ENCODE results near the gene OVOL2. TPM values are rescaled to one million over a fixed set of nuclear protein-coding genes. Genes with fewer than 3 reads are reported as not detected.

Gene OVOL2
- total and polyA plus RNA-seq, 4 donors = 0.13 to 0.17 TPM; not detected in 2

DNA sequence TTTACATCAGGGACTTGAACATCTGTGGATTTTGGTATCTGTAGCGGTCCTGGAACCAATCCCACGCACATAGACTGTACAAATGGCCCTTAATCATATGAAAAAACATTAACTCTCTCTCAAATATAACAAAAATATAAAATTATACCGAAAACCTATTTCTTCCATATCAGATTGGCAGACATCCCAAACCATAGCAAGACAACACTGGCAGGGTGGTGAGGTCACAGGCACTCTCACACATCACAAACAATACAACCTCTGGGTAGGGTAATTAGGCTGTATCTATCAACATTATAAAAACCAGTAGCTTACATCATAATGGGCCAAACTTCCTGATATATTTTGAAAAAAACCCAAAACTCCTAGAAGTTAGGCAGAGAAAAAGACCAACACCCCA, 40.9 kb downstream of the OVOL2 start:
- H3K9me3 ChIP-seq (ENCODE audit: control insufficient read depth in 4 of 4, low read length in 3 of 4) = no peaks in the 10 kb centered on the region
- H3K9ac ChIP-seq (ENCODE audit: low read depth in 1 of 2, low read length in 2 of 2) = no peak overlapping the region
- no peaks in the 10 kb centered on the region for H3K4me1 ChIP-seq (ENCODE audit: control insufficient read depth in 4 of 4, insufficient read depth in 4 of 4, low read length in 3 of 4)
- TF ChIP-seq EGR1 (IDR thresholded peaks at IDR 0.05; ENCODE audit: low read depth in 2 of 2) (no peak), RAD21 (IDR thresholded peaks at IDR 0.05) (no peak), FOXA1 (IDR thresholded peaks at IDR 0.05) (no peak), FOXA2 (IDR thresholded peaks at IDR 0.05) (no peak), YY1 (IDR thresholded peaks at IDR 0.05) (no peak), SP1 (IDR thresholded peaks at IDR 0.05) (no peak)
- TF ChIP-seq, protein P1, sequence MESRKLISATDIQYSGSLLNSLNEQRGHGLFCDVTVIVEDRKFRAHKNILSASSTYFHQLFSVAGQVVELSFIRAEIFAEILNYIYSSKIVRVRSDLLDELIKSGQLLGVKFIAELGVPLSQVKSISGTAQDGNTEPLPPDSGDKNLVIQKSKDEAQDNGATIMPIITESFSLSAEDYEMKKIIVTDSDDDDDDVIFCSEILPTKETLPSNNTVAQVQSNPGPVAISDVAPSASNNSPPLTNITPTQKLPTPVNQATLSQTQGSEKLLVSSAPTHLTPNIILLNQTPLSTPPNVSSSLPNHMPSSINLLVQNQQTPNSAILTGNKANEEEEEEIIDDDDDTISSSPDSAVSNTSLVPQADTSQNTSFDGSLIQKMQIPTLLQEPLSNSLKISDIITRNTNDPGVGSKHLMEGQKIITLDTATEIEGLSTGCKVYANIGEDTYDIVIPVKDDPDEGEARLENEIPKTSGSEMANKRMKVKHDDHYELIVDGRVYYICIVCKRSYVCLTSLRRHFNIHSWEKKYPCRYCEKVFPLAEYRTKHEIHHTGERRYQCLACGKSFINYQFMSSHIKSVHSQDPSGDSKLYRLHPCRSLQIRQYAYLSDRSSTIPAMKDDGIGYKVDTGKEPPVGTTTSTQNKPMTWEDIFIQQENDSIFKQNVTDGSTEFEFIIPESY (IDR thresholded peaks at IDR 0.05) = no peak
- WGBS = 82% methylated on average over 3 of the region's 3 CpGs
- H3K4me3 ChIP-seq (ENCODE audit: low read depth in 1 of 3, low read length in 3 of 3) = no peak overlapping the region
- no peak for DNase-seq (ENCODE audit: low spot score)
- H3K27me3 ChIP-seq (ENCODE audit: control insufficient read depth in 4 of 4, insufficient read depth in 4 of 4, low read length in 3 of 4) = no peaks in the 10 kb centered on the region
- H3K27ac ChIP-seq (ENCODE audit: low read depth in 1 of 2, low read length in 2 of 2) = no peak overlapping the region
- no peaks in the 10 kb centered on the region for H3K36me3 ChIP-seq (ENCODE audit: control insufficient read depth in 4 of 4, insufficient read depth in 3 of 4, low read depth in 1 of 4, low read length in 3 of 4)

DNA sequence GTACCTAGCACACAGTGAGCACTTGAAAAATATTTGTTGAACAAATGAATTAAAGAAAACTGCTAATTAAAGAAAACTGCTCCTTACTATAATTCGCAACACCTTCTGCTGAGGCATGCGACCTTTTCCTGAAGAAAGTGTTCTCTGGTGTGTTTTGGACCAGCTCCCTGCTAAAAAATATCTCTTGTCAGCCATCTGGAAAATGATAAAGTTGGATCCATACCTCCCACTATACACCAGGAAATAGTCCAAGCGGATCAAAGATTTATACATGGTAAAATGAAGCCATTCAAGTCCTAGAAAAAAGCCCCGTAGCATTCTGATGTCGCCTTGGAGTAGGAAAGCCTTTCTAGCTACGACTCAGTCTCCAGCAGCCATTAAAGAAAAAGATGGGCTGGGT, 43.3 kb downstream of the OVOL2 start:
- no peak for DNase-seq (ENCODE audit: low spot score)
- Histone ChIP-seq H3K4me3 (ENCODE audit: low read depth in 1 of 3, low read length in 3 of 3) (no peak overlapping the region), H3K9ac (ENCODE audit: low read depth in 1 of 2, low read length in 2 of 2) (no peak overlapping the region), H3K27ac (ENCODE audit: low read depth in 1 of 2, low read length in 2 of 2) (no peak overlapping the region), H3K9me3 (ENCODE audit: control insufficient read depth in 4 of 4, low read length in 3 of 4) (no peaks in the 10 kb centered on the region), H3K4me1 (ENCODE audit: control insufficient read depth in 4 of 4, insufficient read depth in 4 of 4, low read length in 3 of 4) (no peaks in the 10 kb centered on the region), H3K27me3 (ENCODE audit: control insufficient read depth in 4 of 4, insufficient read depth in 4 of 4, low read length in 3 of 4) (no peaks in the 10 kb centered on the region), H3K36me3 (ENCODE audit: control insufficient read depth in 4 of 4, insufficient read depth in 3 of 4, low read depth in 1 of 4, low read length in 3 of 4) (no peaks in the 10 kb centered on the region)
- 93% methylated on average over 6 of the region's 6 CpGs for WGBS
- TF ChIP-seq HNF4A (conservative IDR thresholded peaks at IDR 0.05) = no peak
- TF ChIP-seq NR2F2 (IDR thresholded peaks at IDR 0.05) = no peak
- no peak for TF ChIP-seq ATF3 (IDR thresholded peaks at IDR 0.05)
- TF ChIP-seq REST (IDR thresholded peaks at IDR 0.05) = no peak
- TF ChIP-seq FOXA2 (IDR thresholded peaks at IDR 0.05) = no peak
- TF ChIP-seq FOXA1 (IDR thresholded peaks at IDR 0.05) = no peak
- TF ChIP-seq, protein P2, sequence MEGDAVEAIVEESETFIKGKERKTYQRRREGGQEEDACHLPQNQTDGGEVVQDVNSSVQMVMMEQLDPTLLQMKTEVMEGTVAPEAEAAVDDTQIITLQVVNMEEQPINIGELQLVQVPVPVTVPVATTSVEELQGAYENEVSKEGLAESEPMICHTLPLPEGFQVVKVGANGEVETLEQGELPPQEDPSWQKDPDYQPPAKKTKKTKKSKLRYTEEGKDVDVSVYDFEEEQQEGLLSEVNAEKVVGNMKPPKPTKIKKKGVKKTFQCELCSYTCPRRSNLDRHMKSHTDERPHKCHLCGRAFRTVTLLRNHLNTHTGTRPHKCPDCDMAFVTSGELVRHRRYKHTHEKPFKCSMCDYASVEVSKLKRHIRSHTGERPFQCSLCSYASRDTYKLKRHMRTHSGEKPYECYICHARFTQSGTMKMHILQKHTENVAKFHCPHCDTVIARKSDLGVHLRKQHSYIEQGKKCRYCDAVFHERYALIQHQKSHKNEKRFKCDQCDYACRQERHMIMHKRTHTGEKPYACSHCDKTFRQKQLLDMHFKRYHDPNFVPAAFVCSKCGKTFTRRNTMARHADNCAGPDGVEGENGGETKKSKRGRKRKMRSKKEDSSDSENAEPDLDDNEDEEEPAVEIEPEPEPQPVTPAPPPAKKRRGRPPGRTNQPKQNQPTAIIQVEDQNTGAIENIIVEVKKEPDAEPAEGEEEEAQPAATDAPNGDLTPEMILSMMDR (IDR thresholded peaks at IDR 0.05; ENCODE audit: low read depth, low read length, missing input control) = no peak
- no peak for TF ChIP-seq HNF4G (IDR thresholded peaks at IDR 0.05)
